Measurements from ENCODE around the gene PDRG1.

The PDRG1 gene

DNA sequence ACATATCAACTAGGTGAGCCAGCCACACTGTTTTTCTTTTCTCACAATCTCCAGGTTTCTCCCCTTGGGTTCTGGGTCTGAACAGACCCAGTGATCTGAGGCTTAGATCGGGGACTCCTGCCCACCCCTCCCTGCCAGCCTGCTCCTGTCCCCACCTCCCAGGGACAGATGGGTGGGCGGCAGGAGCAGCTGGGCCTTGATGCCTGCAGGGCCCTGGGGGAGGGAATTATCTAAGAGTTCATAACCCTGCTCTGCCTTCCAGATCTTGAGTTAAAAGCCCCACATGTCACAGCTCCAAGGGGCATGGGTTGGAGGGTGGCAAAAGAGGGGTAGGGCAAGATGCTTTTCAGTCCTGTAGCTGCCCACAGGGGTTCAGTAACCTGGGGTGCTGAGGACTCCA is 10.9 kb upstream of the PDRG1 start:
- Histone ChIP-seq H3K36me3 (ENCODE audit: insufficient read depth, low read length) (no peaks in the 10 kb centered on the region), H3K4me3 (ENCODE audit: low read length) (no peak overlapping the region), H3K27me3 (ENCODE audit: control insufficient read depth, insufficient read depth, low read length) (peaks cover 85% of the 10 kb centered on the region), H3K4me1 (ENCODE audit: control insufficient read depth, insufficient read depth, low read length) (no peaks in the 10 kb centered on the region), H3K9me3 (replicated peaks; ENCODE audit: low read length) (no peaks in the 10 kb centered on the region), H3K9ac (ENCODE audit: low read depth, low read length) (no peak overlapping the region), H3K4me2 (ENCODE audit: low read length) (no peak overlapping the region)

DNA sequence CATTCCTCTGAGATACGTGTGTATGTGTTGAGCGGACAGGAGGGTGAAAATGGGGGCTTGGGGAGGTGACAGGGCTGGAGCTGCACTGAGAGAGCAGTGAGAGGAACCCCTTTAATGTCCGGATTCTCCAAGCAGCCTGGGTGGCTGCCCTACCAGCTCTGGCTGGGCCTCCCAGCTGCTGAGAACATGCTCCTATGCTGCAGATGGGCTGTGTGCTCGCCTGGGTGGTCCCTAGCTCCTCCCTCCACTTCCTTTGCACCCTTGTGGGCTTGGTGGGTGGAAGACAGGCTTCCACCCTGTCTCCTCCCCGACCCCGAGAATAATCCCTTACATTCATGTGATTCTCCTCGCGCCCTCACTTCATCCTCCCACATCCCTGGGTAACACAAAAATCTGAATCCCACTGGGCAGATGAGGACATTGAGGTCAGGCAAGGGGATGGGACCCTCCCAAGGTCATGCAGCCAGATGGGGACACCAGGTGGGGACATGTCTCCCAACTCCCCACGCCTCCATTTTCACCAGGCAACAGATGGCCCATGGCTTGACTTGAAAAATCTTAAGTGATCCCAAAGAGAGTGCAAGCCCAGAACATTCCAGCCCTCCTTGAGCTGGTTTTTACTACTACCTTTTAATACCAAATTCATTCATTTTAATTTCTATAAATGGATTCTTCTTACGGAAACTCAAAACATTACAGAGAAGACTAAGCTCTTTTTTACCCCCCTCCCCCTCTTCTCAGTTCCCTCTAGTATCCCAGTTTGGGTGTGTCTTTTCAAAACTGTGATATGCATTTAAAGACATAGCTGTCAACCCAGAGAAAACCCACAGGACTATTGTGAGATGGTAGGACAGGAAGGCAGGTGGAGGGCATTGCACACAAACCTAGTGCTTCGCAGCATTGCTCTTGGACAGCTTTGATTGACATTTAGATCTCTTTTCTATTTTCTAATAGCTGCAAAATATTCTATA is 5.0 kb upstream of the PDRG1 start:
- Histone ChIP-seq H3K9me3 (replicated peaks; ENCODE audit: low read length) (no peaks in the 10 kb centered on the region), H3K4me3 (ENCODE audit: low read length) (no peak overlapping the region), H3K27me3 (ENCODE audit: control insufficient read depth, insufficient read depth, low read length) (peaks cover 60% of the 10 kb centered on the region), H3K4me1 (ENCODE audit: control insufficient read depth, insufficient read depth, low read length) (no peaks in the 10 kb centered on the region), H3K36me3 (ENCODE audit: insufficient read depth, low read length) (no peaks in the 10 kb centered on the region), H3K9ac (ENCODE audit: low read depth, low read length) (no peak overlapping the region), H3K4me2 (ENCODE audit: low read length) (no peak overlapping the region)

DNA sequence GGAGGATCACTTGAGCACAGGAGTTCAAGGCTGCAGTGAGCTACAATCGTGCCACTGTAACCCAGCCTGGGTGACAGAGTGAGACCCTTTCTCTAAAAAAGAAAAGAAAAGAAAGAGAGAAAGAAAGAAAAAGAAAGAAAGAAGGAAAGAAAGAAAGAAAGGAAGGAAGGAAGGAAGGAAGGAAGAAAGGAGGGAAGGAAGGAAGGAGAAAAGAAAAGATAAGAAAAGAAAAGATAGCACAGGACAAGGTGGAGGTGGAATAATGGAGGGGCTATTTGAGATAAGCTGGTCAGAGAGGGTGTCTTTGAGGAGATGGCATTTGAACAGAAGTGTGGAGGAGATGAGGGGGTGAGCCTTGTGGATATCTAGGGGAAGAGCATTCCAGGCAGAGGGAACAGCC is 2.7 kb upstream of the PDRG1 start:
- Histone ChIP-seq H3K4me3 (ENCODE audit: low read length) (no peak overlapping the region), H3K9ac (ENCODE audit: low read depth, low read length) (no peak overlapping the region), H3K27me3 (ENCODE audit: control insufficient read depth, insufficient read depth, low read length) (peaks cover 37% of the 10 kb centered on the region), H3K4me2 (ENCODE audit: low read length) (no peak overlapping the region), H3K4me1 (ENCODE audit: control insufficient read depth, insufficient read depth, low read length) (peaks cover 9% of the 10 kb centered on the region), H3K9me3 (replicated peaks; ENCODE audit: low read length) (no peaks in the 10 kb centered on the region), H3K36me3 (ENCODE audit: insufficient read depth, low read length) (peaks cover 4% of the 10 kb centered on the region)

DNA sequence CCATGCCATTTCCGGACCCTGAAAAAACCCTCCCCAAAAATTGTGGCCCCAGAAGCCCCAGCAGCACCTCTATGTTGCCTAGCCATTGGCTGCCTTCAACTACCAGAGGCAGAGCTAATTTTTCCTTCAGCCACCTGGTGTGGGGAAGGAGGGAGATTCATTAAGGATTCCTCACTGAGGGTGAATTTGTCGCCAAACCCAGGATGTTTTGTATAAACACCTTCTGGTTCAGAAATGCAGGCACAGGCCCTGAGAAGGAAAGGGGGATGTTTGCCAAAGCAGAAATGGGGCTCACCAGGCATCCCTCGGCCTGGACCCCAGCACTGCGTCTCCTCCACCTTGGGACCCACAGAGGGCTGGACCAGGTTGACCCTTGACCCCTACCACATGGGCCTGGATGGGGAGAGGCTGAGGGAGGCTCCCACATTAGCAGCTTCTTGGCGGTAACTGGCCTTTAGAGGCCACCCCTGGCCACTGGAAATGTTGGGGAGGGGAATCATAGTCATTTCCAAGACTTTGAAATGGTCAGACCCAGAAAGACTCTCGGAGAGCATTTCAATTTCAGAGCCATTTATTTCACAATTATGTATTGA is 1.8 kb upstream of the PDRG1 start:
- Histone ChIP-seq H3K4me2 (ENCODE audit: low read length) (no peak overlapping the region), H3K4me3 (ENCODE audit: low read length) (no peak overlapping the region), H3K9me3 (replicated peaks; ENCODE audit: low read length) (no peaks in the 10 kb centered on the region), H3K4me1 (ENCODE audit: control insufficient read depth, insufficient read depth, low read length) (peaks cover 9% of the 10 kb centered on the region), H3K27me3 (ENCODE audit: control insufficient read depth, insufficient read depth, low read length) (peaks cover 30% of the 10 kb centered on the region), H3K9ac (ENCODE audit: low read depth, low read length) (no peak overlapping the region), H3K36me3 (ENCODE audit: insufficient read depth, low read length) (peaks cover 9% of the 10 kb centered on the region)

DNA sequence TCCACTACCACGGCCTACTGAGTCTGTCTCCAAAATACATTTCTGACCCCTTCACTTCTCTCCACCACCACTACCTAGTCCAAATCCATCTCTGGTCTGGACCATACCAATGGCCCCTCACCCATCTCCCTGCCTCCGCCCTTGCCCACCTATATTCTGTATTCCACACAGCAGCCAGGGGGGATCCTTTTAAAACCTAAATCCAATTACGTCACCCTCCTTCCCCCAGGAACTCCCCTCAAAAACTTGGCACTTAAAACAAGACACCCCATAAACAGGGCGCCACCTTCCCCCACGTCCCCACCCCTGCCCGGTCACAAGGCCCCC is 680 bp downstream of the PDRG1 start:
- Histone ChIP-seq H3K9ac (ENCODE audit: low read depth, low read length) (peak overlapping the region; percentile 97), H3K36me3 (ENCODE audit: insufficient read depth, low read length) (peaks cover 29% of the 10 kb centered on the region), H3K4me1 (ENCODE audit: control insufficient read depth, insufficient read depth, low read length) (peaks cover 9% of the 10 kb centered on the region), H3K9me3 (replicated peaks; ENCODE audit: low read length) (no peaks in the 10 kb centered on the region), H3K4me2 (ENCODE audit: low read length) (peak overlapping the region; percentile 94), H3K27me3 (ENCODE audit: control insufficient read depth, insufficient read depth, low read length) (peaks cover 14% of the 10 kb centered on the region), H3K4me3 (ENCODE audit: low read length) (peak overlapping the region; percentile 96)

DNA sequence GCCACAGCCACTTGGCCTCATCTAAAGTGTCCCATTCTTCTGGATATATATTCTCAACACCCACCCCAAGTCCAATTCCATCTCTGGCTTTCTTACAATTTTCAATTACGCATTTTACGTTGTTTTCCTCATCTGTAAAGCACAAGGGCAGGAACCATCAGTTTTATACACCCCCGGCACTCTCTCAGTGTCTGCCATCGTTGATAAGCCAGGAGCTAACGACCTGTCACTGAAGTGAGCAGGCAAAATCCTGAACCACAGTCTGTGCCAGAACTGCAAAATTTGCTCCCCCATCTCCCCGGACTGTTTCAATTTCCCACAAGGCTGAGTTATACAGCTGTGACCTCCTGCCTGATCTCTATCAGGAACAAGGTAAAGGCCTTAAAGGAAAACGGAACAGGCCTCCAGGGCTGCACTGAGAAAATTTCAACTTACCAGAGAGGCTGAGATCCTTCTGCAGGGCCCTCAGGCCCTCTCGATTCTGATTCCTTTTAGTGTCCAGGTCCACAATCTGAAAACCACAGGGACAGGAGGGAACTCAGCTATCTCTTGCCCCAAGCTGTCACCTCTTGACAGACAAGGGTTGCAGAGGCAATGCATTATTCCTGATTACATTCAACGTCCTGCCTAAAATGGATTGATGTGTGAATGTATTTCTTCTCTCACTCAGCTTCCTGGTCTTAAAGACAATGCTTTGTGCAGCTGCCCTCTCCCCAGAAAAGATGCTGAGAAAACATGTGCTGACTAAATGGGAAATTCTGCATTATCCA is 1.8 kb downstream of the PDRG1 start:
- peak overlapping the region; percentile 94 for H3K4me2 ChIP-seq (ENCODE audit: low read length)
- peaks cover 4% of the 10 kb centered on the region for H3K27me3 ChIP-seq (ENCODE audit: control insufficient read depth, insufficient read depth, low read length)
- H3K4me3 ChIP-seq (ENCODE audit: low read length), result peak overlapping the region; percentile 96
- H3K4me1 ChIP-seq (ENCODE audit: control insufficient read depth, insufficient read depth, low read length), result peaks cover 9% of the 10 kb centered on the region
- no peaks in the 10 kb centered on the region for H3K9me3 ChIP-seq (replicated peaks; ENCODE audit: low read length)
- peak overlapping the region; percentile 97 for H3K9ac ChIP-seq (ENCODE audit: low read depth, low read length)
- peaks cover 39% of the 10 kb centered on the region for H3K36me3 ChIP-seq (ENCODE audit: insufficient read depth, low read length)

DNA sequence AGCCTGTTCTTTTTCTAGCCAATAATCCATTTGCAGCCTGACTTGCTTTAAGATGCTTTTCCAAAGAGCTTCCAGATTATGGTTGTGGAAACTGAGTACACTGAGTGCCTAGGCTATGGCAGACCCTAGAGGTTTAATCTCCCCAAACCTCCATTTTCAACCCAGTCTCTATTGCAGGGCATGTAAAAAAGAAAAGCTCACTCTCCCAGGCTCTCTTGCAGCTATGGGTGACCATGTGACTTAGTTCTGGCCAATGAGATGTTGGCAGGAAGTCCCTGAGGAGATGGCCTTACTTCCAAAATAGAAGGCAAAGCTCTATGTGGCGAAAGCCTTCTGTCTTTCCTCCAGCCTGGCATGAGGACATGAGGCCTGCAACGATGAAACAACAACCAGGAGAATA is 3.8 kb downstream of the PDRG1 start:
- Histone ChIP-seq H3K36me3 (ENCODE audit: insufficient read depth, low read length) (peaks cover 42% of the 10 kb centered on the region), H3K4me3 (ENCODE audit: low read length) (no peak overlapping the region), H3K9ac (ENCODE audit: low read depth, low read length) (no peak overlapping the region), H3K9me3 (replicated peaks; ENCODE audit: low read length) (no peaks in the 10 kb centered on the region), H3K27me3 (ENCODE audit: control insufficient read depth, insufficient read depth, low read length) (no peaks in the 10 kb centered on the region), H3K4me1 (ENCODE audit: control insufficient read depth, insufficient read depth, low read length) (peaks cover 9% of the 10 kb centered on the region), H3K4me2 (ENCODE audit: low read length) (no peak overlapping the region)

DNA sequence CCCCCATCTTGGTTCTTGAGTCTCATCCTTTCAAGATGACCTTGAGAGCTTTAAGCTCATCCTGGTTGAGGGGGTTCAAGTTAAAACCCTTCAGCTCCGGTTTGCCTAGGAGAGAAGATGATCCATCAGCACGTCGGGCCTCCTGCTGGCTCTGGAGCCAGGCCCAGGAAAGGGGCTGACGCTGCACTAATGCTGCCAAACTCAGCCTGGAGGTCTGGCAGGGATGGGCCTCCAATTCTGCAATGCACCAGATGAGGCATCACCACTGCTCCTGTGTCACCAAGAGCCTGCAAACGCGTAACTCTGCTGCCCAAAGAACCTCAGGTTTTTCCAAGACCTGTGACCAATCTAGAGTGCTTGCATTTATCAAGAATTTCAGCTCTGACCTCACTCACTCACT is 6.1 kb downstream of the PDRG1 start:
- Histone ChIP-seq H3K36me3 (ENCODE audit: insufficient read depth, low read length) (peaks cover 42% of the 10 kb centered on the region), H3K9ac (ENCODE audit: low read depth, low read length) (no peak overlapping the region), H3K27me3 (ENCODE audit: control insufficient read depth, insufficient read depth, low read length) (no peaks in the 10 kb centered on the region), H3K4me2 (ENCODE audit: low read length) (no peak overlapping the region), H3K4me3 (ENCODE audit: low read length) (no peak overlapping the region), H3K4me1 (ENCODE audit: control insufficient read depth, insufficient read depth, low read length) (peaks cover 6% of the 10 kb centered on the region), H3K9me3 (replicated peaks; ENCODE audit: low read length) (no peaks in the 10 kb centered on the region)

DNA sequence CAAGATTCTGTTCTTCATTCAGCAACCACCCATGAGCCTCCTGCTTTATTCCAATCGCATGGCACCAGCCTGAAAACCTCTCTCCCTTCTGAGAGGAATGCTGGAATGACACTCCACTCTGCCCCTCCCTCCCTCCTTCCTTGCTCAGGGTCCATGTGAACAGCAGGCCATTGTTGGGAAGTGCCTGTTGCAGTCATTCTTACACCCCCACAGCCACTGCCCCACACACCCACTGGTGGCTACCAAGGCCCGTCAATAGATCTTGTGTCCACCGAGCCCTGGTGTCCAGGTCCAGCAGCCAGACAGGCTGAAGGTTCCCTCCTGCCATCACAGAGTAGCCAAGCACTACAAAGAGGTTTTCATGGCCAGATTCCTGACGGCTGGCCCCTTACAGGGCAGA is 6.5 kb downstream of the PDRG1 start:
- H3K9me3 ChIP-seq (replicated peaks; ENCODE audit: low read length), result no peaks in the 10 kb centered on the region
- H3K27me3 ChIP-seq (ENCODE audit: control insufficient read depth, insufficient read depth, low read length), result no peaks in the 10 kb centered on the region
- peaks cover 42% of the 10 kb centered on the region for H3K36me3 ChIP-seq (ENCODE audit: insufficient read depth, low read length)
- H3K4me3 ChIP-seq (ENCODE audit: low read length), result no peak overlapping the region
- H3K4me2 ChIP-seq (ENCODE audit: low read length), result no peak overlapping the region
- H3K4me1 ChIP-seq (ENCODE audit: control insufficient read depth, insufficient read depth, low read length), result peaks cover 1% of the 10 kb centered on the region
- H3K9ac ChIP-seq (ENCODE audit: low read depth, low read length), result no peak overlapping the region

DNA sequence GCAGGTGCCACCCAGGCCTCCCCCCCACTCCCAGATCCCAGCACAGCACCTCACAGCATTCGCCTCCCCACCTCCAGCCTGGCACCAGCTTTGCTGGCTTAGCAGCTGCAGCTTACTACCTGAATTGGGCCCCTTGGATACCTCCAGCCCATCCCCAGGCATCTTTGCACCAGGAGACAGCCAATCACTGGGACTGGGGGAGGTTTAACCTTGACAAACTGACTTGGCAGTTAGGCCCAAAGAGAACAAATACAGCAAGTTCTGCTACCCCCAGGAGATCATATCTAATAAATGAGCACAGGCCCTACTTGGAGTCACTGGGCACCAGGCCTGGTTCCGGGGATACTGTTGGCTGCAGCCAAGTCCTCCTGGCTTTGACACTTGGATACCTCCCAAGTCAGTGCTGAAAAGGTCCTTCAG is 8.8 kb downstream of the PDRG1 start:
- Histone ChIP-seq H3K36me3 (ENCODE audit: insufficient read depth, low read length) (peaks cover 27% of the 10 kb centered on the region), H3K27me3 (ENCODE audit: control insufficient read depth, insufficient read depth, low read length) (peaks cover 3% of the 10 kb centered on the region), H3K4me2 (ENCODE audit: low read length) (no peak overlapping the region), H3K4me1 (ENCODE audit: control insufficient read depth, insufficient read depth, low read length) (no peaks in the 10 kb centered on the region), H3K4me3 (ENCODE audit: low read length) (no peak overlapping the region), H3K9ac (ENCODE audit: low read depth, low read length) (no peak overlapping the region), H3K9me3 (replicated peaks; ENCODE audit: low read length) (no peaks in the 10 kb centered on the region)

DNA sequence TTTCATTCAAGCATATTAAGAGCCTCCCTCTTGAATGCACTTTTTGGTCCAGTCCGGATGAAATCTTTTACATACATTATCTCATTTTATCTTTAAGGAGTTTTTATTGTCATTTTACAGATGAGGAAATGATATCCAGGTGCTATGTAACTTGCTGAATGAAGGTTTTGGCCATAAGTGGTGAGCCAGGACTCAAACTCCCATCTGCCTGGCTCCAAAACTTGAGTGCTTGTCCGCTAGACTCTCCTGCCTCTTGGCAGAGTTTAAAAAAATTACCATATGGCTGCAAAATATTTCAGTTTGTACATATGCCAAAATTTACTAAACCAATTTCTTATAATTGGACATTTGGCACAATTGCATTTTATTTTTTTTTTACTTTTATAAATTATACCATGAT is 12.2 kb downstream of the PDRG1 start:
- Histone ChIP-seq H3K9me3 (replicated peaks; ENCODE audit: low read length) (no peaks in the 10 kb centered on the region), H3K27me3 (ENCODE audit: control insufficient read depth, insufficient read depth, low read length) (peaks cover 13% of the 10 kb centered on the region), H3K4me3 (ENCODE audit: low read length) (no peak overlapping the region)

More for the DNA sequence above, 12.2 kb downstream of the PDRG1 start:
- Histone ChIP-seq H3K36me3 (ENCODE audit: insufficient read depth, low read length) (no peaks in the 10 kb centered on the region), H3K4me2 (ENCODE audit: low read length) (no peak overlapping the region), H3K4me1 (ENCODE audit: control insufficient read depth, insufficient read depth, low read length) (no peaks in the 10 kb centered on the region), H3K9ac (ENCODE audit: low read depth, low read length) (no peak overlapping the region)

Measured in skeletal muscle satellite cell (primary cell).